Measurements from ENCODE around the gene CPA2.
"Not testable (repeated sequence)": the region's sequence is repeated elsewhere in the genome, so short reads cannot be mapped to it uniquely, and the experiment has no call there.

Gene CPA2

GRCh38 chr7:130266258-130266960 lies at the start of gene CPA2:
Gene CPA2, plus strand, starts transcription at chr7:130266863. Its CDS starts 19 bp downstream, at chr7:130266882.
- DNase-seq (ENCODE audit: low read depth): no peak

GRCh38 chr7:130218806-130219620 lies 47.6 kb upstream of the CPA2 start:
- no peak for DNase-seq (ENCODE audit: low read depth)

GRCh38 chr7:130219871-130220270 lies 46.8 kb upstream of the CPA2 start:
- no peak for DNase-seq (ENCODE audit: low read depth)

GRCh38 chr7:130221746-130222145 lies 44.9 kb upstream of the CPA2 start:
- DNase-seq (ENCODE audit: low read depth): no peak

- DNase-seq (ENCODE audit: low read depth): no peak
These were observed 43.0 kb upstream of the CPA2 start for GRCh38 chr7:130223646-130224045.

GRCh38 chr7:130224210-130224609 lies 42.5 kb upstream of the CPA2 start:
- no peak for DNase-seq (ENCODE audit: low read depth)

GRCh38 chr7:130224923-130225322 lies 41.7 kb upstream of the CPA2 start:
- DNase-seq (ENCODE audit: low read depth): peak; percentile 60

- DNase-seq (ENCODE audit: low read depth): no peak
These were observed 40.3 kb upstream of the CPA2 start for GRCh38 chr7:130226333-130226732.

- peak; percentile 27 for DNase-seq (ENCODE audit: low read depth)
These were observed 38.6 kb upstream of the CPA2 start for GRCh38 chr7:130227883-130228575.

GRCh38 chr7:130228840-130229502 lies 37.7 kb upstream of the CPA2 start:
- no peak for DNase-seq (ENCODE audit: low read depth)

- DNase-seq (ENCODE audit: low read depth): not testable (repeated sequence)
These were observed 36.7 kb upstream of the CPA2 start for GRCh38 chr7:130229981-130230380.

- DNase-seq (ENCODE audit: low read depth): no peak
These were observed 34.9 kb upstream of the CPA2 start for GRCh38 chr7:130231792-130232191.

GRCh38 chr7:130232209-130232608 lies 34.5 kb upstream of the CPA2 start:
- DNase-seq (ENCODE audit: low read depth): no peak

GRCh38 chr7:130234078-130234477 lies 32.6 kb upstream of the CPA2 start:
- DNase-seq (ENCODE audit: low read depth): no peak

GRCh38 chr7:130236361-130236760 lies 30.3 kb upstream of the CPA2 start:
- DNase-seq (ENCODE audit: low read depth): not testable (repeated sequence)

- no peak for DNase-seq (ENCODE audit: low read depth)
These were observed 26.4 kb upstream of the CPA2 start for GRCh38 chr7:130240240-130240639.

GRCh38 chr7:130242198-130243014 lies 24.3 kb upstream of the CPA2 start:
- DNase-seq (ENCODE audit: low read depth): peak; percentile 92

- not testable (repeated sequence) for DNase-seq (ENCODE audit: low read depth)
These were observed 23.2 kb upstream of the CPA2 start for GRCh38 chr7:130243486-130243885.

- not testable (repeated sequence) for DNase-seq (ENCODE audit: low read depth)
These were observed 20.2 kb upstream of the CPA2 start for GRCh38 chr7:130246491-130246890.

- not testable (repeated sequence) for DNase-seq (ENCODE audit: low read depth)
These were observed 17.8 kb upstream of the CPA2 start for GRCh38 chr7:130248842-130249241.

GRCh38 chr7:130249626-130250025 lies 17.0 kb upstream of the CPA2 start:
- DNase-seq (ENCODE audit: low read depth): not testable (repeated sequence)

All from amniotic epithelial cell (primary cell).